RWPE2 (cell line): ENCODE data around the gene SKAP2.

ENCODE experiments used
- ATAC-seq: fragments of 200-7000 bp; cut with Tn5 transposase; 3 replicates; pipeline ENCODE4 v1.9.1; 2021; ENCODE audit warnings: low read depth
- DNase-seq: peaks from one replicate; pipeline ENCODE4 v3.0.0-alpha.2; 2020; ENCODE audit warnings: low spot score
- H3K27ac ChIP-seq: fragments of 450-650 bp; 2 replicates; pipeline ENCODE4 v1.5.1; 2017; ENCODE audit warnings: mild to moderate bottlenecking; ENCODE audit not compliant: poor library complexity, severe bottlenecking
- H3K27me3 ChIP-seq: fragments of 250-450 bp; sonication (Bioruptor Pico); 2 replicates; pipeline ENCODE4 v1.5.1; 2021; ENCODE audit warnings: mild to moderate bottlenecking, moderate library complexity; ENCODE audit not compliant: insufficient read depth, poor library complexity, severe bottlenecking
- H3K36me3 ChIP-seq: fragments of 250-450 bp; sonication (Bioruptor Pico); 2 replicates; pipeline ENCODE4 v1.5.1; 2020; ENCODE audit warnings: low read depth, mild to moderate bottlenecking, moderate library complexity
- H3K4me1 ChIP-seq: fragments of 250-450 bp; sonication (Bioruptor Pico); 2 replicates; pipeline ENCODE4 v1.5.1; 2021; ENCODE audit warnings: mild to moderate bottlenecking, moderate library complexity; ENCODE audit not compliant: insufficient read depth, poor library complexity, severe bottlenecking
- H3K4me3 ChIP-seq: fragments of 250-450 bp; sonication (Bioruptor Pico); 2 replicates; pipeline ENCODE4 v1.5.1; 2021; ENCODE audit warnings: mild to moderate bottlenecking, moderate library complexity; ENCODE audit not compliant: severe bottlenecking
- H3K9me3 ChIP-seq: fragments of 250-450 bp; sonication (Bioruptor Pico); 2 replicates; pipeline ENCODE4 v1.5.1; 2021; ENCODE audit warnings: mild to moderate bottlenecking, moderate library complexity; ENCODE audit not compliant: severe bottlenecking
- CTCF ChIP-seq: fragments of 450-650 bp; IDR thresholded peaks from one replicate; pipeline ENCODE4 v1.5.1; 2017; ENCODE audit warnings: mild to moderate bottlenecking, moderate library complexity; ENCODE audit not compliant: poor library complexity, severe bottlenecking

The SKAP2 gene

GRCh38 chr7:26900251-26900650, 35.9 kb upstream of the SKAP2 start:
- H3K4me3 ChIP-seq = no peak overlapping the region
- no peaks in the 10 kb centered on the region for H3K36me3 ChIP-seq
- DNase-seq = no peak
- no peak overlapping the region for H3K27ac ChIP-seq
- ATAC-seq = no peak
- H3K27me3 ChIP-seq = no peaks in the 10 kb centered on the region
- H3K9me3 ChIP-seq = no peaks in the 10 kb centered on the region
- no peak for TF ChIP-seq CTCF
- H3K4me1 ChIP-seq = no peaks in the 10 kb centered on the region

DNA sequence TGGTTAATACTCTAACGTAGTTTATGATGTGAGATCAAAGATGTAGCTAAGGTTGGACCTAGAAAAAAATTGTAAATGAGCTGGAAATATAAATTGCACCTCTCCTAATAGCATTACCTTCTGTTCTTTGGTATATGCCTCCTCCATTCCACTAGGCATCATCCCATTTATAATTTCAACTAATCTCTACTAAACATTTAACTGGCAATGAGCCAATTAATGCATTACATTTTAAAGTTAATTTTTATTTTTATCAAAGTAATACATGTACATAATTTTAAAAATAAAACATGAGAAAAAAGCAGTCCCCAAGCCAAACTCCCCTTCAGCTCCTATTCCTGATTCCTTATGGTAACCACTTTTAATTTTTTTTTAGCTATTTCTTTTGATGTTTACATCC, 35.1 kb upstream of the SKAP2 start:
- ATAC-seq = no peak
- Histone ChIP-seq H3K27ac (no peak overlapping the region), H3K36me3 (no peaks in the 10 kb centered on the region), H3K4me1 (no peaks in the 10 kb centered on the region), H3K27me3 (no peaks in the 10 kb centered on the region), H3K4me3 (no peak overlapping the region), H3K9me3 (no peaks in the 10 kb centered on the region)
- DNase-seq = no peak
- TF ChIP-seq CTCF = no peak

DNA sequence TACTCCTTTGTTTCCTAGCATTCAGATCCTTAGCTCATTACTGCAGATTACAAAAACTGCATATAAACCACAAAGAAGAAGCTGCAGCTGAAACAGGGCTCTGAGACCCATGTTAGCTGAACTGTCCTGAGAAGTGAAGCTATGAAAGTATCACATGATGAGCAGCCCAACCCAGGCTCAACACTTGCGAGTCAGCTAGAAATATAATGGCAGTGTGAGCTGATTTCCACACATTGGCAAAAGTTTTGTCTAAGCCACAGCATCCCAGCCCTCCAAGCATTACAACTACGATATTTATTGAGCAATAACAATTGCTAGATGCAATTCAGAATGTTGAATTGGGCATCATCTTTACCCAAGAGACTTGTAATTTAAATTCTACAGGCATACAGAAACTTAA, 34.5 kb upstream of the SKAP2 start:
- H3K36me3 ChIP-seq = no peaks in the 10 kb centered on the region
- no peaks in the 10 kb centered on the region for H3K27me3 ChIP-seq
- no peak for TF ChIP-seq CTCF
- ATAC-seq (no peak), DNase-seq (no peak)
- H3K4me1 ChIP-seq = no peaks in the 10 kb centered on the region
- H3K4me3 ChIP-seq = no peak overlapping the region
- H3K9me3 ChIP-seq = no peaks in the 10 kb centered on the region
- H3K27ac ChIP-seq = no peak overlapping the region

DNA sequence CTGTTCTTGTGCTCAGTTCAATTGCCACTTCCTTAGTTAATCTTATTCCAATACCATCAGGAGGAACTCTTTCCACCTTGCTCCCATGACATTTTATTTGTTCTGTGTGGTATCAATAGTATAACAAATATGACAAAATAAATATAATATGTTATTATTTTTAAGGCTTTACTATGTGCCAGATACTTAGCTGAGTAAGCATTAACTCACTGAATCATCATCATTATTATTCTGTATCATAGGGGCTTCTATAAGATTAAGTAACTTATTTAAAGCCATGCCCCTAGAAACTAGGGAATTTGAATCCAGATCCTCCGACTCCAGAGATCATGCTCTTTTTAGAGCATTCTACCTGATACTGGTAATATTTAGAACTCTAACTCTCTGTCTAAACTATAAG, 33.5 kb upstream of the SKAP2 start:
- DNase-seq (no peak), ATAC-seq (no peak)
- H3K36me3 ChIP-seq = no peaks in the 10 kb centered on the region
- H3K9me3 ChIP-seq = no peaks in the 10 kb centered on the region
- no peak for TF ChIP-seq CTCF
- H3K27ac ChIP-seq = no peak overlapping the region
- H3K4me3 ChIP-seq = no peak overlapping the region
- H3K27me3 ChIP-seq = no peaks in the 10 kb centered on the region
- no peaks in the 10 kb centered on the region for H3K4me1 ChIP-seq

DNA sequence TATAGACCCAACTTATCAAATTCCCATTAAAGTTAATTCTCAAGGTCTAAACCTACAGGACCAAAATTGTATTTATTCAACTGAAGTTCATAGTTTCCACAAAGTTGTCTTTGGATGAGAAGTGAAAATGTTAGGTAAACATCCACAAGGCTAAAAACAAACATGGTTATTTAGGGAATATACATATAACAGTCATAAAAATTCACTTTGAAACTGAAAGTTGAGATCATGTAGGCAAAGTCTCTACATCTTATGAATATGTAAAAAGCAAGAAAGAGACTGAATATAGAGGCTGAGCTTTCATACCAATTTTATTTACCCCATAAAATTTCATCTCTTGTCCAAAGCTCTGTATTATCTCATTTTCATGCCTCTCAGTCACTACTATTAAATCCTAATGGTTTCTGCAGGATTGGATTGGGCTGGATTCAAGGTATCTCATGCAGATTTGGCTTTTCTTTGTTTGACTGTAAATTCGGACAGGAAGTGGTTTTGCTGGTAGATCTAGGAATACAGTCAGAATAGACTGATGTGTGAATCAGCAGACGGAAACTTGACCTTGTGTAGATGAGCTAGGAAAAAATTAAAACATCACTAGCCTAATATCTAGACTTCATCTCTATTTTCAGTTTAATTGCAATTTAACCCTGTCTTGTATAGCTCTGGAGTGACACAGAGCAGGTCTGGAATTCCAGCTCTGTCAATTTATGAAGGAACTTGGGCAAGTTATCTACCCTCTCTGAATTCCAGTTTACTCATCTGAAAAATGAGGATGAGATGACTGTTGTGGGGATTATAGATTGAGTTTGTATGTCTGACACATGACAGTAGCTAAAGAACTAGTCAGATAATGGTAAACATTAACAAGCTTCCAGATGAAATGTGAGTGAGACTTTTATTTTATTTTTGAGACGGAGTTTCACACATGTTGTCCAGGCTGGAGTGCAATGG, 27.3 kb upstream of the SKAP2 start:
- peak overlapping the region; percentile 57 for H3K27ac ChIP-seq
- H3K4me3 ChIP-seq = no peak overlapping the region
- peaks cover 15% of the 10 kb centered on the region for H3K4me1 ChIP-seq
- ATAC-seq (peak; percentile 74), DNase-seq (no peak)
- H3K27me3 ChIP-seq = no peaks in the 10 kb centered on the region
- no peaks in the 10 kb centered on the region for H3K9me3 ChIP-seq
- TF ChIP-seq CTCF = no peak
- no peaks in the 10 kb centered on the region for H3K36me3 ChIP-seq
